HG02763 (cell line): ENCODE results near the gene CHI3L2.

Experiments
- ATAC-seq: cut with Tn5 transposase; IDR thresholded peaks from one replicate; pipeline ENCODE4 v1.9.1; 2021; ENCODE audit warnings: mild to moderate bottlenecking, moderate library complexity; ENCODE audit not compliant: unreplicated experiment

CHI3L2 gene

DNA sequence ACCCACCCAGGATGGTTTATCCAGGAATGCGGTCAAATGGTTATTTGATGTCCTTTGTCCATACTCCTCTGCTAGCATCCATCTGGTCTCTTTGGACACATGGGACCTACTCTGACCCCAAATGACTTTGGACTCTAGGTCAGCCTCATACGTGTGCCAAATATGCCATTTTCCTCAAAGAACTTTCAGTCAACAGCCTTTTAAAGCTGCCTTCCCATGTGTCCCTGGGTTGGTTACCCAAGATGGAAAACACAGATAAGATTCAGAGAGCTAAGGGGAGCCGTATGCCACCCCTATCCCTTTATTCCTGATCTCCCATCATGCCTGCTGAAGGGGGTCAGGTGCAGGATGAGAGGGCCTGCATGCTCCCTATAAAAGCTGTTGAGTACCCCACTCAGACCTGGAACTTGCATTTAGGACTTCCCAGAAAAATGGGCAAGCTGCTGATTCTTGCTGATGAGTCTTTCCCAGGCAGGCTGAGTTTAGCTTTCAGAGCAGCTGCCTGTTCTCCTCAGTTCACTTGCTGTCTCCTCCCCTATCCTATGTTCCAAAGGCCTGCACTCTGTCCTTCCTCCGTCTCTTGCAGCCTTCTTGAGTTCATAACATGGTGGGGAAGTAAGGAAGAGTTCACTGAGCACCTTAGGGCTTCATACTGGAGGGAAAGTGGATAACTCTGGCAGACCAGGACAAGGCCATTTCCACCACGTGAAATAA is 19.8 kb downstream of the CHI3L2 start:
- no peak for ATAC-seq

DNA sequence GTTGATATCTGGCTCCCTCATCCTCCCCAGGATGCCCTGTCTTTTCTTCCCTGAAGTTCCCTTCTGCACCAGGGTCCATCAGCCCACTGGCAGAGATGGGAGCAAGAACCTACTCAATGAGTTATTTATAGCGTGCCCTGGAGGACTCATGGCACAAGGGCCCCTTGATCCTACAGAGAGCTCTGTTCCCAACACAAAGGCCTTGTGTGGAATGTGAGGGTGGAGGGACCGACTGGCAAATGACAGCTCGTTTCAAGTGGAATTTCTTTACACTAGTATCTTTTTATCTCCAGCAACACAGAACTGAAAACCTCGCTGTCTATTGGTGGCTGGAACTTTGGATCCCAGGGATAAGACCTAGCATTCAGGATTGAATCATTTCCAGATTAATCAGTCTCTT is 22.4 kb downstream of the CHI3L2 start:
- ATAC-seq, result no peak

DNA sequence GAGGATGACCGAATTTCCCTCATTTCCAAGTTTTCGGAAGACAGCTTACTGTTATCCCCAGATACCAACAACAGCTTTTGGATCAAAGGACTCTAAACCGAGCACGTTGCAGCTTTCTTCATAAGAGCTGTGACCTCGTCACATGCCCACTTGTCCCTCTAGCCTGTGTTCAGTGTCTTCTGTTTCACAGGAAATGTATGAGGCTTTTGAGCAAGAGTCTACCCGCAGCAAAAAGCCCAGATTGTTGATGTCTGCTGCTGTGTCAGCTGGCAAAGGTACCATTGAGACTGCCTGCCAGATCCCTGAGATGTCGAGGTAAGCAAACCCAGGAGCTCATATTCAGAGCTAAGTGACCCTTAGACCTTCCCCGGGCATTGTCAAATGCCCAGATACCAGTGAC is 24.1 kb downstream of the CHI3L2 start:
- ATAC-seq, result no peak

DNA sequence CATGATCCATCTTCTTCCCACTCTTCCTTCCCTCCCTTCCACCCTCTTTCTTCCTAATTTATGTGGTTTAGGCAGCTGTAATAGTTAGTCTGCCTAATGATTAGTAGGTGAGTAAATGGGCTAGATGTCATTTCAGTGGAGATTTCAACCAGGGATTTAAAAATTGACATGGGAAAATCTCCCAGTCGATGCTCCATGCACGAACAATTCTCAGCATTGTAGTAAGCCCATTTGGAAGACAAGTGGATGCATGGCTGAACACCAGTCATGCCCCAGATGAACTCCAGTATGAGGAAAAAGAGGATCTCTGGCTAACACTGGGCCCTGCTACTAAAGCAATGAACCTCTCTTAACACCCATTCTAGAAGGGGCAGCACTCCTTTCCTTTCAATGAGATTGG is 25.3 kb downstream of the CHI3L2 start:
- no peak for ATAC-seq

DNA sequence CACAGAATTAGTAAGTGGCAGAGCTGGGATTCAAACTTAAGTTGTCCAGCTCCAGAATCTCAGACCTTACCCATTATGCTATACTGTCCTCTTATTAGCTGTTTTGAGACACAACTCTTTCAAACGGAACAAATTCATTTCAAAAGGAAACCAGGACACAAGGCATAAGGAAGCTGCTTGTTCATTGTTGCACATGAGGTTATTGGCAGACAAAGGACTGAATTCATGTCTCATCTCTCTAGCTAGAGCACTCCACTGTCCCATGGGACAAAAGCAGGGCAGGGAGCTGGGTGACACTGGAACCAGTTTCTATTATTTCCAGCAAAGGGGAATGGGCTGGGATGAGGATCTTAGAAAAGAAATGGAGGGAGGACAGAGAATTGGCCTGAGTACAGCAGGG is 26.4 kb downstream of the CHI3L2 start:
- ATAC-seq, result no peak

DNA sequence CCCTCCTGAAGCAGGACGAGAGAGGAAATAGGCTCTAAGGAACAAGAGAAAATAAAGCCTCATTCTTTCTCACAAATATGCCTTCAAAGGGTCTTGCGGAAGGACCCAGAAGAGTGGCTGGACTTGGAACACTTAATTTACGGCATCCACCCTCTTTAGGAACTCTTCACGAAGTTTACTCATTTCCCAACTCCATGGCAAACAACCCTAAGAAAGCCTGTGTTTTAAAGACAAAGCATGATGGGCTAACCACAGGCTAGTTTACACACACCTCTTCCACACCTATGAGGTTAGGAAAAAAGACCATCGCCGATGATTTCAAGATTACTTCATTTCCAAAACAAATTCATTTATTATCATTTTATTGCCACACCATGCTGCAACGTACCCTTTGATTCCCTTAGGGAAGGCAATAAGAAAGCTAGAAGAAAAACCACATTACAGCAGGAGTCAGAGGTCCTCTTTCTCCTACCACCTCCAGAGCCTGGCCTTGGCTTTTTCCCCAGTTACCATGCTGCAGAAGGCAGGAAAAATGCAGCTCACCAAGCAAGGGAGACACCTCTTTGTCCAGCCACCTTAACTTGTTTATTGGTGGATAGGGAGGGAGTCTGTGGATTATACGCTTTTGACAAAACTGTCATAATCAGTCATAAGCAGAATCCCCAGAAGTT is 29.6 kb downstream of the CHI3L2 start:
- no peak for ATAC-seq

DNA sequence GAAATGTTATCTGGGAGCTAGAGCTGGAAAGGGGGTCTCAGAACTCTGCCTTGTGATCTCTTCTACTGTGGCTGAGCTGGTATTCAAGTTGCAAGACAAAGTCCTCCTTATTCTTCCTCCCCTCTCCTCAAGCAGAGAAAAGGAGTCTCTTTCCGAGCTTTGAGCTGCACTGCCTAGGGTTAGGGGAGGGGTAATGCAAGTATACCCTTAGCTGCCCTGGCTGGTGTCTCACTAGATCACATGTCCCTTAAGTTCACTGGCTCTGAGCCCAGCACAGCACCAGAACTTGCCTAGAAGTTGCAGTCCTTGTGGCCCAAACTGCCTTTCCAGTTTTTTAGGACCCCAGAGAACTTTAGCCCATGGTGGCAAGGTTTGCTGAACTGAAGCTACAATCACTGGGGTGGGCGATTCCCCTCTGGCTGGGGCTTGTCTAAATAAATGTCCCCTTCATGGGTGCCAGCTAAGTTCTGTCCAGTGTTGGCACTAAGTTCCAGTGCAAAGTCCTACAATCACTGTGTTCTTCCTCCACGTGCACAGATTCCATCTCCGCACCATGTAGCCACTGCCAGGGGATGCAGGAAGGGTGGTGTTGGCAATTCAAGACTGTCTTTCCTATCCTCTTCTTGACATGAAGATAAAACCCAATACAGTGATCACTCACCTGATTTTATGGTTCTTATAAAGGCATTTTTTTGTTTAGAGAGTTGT is 40.4 kb downstream of the CHI3L2 start:
- no peak for ATAC-seq

DNA sequence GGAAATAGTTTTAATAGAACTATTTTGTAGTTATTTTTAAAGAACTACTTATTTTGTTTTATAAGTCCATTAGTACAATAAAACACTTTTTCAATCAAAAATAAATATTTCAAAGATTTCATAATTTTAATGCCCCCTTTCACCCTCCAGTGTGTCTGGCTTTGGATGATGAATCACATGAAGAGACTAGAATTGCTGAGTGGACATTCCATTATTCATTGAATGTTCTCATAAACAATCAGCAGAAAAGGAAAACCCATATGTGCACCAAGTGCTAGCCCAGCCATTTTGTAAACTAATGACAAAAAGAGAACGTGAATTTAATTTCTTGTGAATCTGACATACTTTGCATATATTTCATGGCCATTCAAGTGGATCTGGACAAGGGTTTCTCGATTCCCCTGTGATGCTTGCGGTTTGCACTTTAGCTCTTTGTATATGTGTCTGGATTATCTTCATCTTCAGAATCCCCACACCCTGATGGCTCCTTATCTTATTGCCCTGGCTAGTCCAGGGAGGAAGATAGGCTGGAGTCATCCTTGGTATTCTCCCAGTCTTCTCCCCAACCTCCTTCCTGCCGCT is 42.4 kb downstream of the CHI3L2 start:
- no peak for ATAC-seq

DNA sequence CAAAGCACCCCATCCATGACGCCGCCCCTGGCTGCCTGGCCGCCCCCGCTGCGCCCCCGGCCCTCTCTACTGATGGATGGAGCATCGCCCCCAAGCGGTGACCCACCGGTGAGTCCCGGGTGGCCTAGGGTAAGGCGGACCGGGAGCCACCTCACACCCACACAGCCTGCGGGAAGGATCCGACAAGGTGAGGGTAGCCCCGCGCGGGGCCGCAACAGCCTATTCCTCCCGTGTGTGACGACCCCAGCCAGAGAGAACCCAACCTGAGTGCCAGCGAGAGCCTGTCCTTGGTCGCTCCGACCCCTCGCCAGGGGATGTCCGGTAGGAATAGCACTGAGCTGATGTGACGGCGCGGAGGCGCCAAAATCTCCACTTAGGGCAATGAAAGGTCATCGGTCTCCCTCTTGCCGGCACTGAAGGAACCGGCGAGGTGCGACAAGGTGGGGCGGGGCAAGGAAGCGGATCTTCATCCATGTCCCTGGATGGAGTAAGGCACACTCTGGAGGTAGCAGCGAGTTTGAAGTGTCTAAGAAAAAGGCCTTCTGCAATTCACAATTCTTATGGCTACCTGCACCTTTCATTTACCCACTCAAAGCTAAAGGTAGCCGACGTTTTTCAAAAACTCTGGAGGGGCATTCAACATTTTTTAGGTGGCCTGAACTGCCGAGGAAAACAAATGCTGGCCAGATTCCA is 43.4 kb downstream of the CHI3L2 start:
- no peak for ATAC-seq

DNA sequence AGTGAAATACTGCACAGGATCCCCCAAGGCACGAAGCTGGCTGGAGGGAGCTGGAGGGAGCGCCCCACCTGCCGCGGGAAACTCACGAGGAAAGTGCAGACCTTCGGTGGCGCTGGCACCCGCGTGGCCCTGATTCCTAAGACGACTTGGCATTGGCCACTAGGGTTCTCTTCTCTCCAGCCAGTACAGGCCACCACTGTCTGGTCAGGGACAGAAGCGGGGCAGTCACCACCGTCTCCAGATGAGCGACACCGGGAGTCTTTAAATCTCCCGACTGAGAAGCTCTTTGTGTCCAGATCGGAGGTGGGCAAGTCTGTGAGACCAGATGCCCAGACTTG is 43.9 kb downstream of the CHI3L2 start:
- no peak for ATAC-seq

DNA sequence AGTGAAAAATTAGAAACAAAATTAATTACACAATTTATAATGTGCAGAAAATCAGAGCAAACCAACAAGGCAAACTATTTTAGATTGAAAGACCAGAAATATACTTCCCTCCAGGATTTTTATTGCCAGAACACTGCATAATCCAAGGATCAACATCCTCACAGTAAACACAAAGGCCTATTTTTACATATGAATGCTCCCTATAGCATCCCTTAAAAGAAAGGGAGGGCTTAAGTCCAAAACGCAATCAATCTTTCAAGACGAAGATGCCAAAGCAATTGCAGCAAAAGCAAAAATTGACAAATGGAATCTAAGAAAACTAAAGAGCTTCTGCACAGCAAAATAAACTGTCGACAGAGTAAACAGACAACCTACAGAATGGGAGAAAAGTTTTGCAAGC is 44.6 kb downstream of the CHI3L2 start:
- ATAC-seq, result no peak

DNA sequence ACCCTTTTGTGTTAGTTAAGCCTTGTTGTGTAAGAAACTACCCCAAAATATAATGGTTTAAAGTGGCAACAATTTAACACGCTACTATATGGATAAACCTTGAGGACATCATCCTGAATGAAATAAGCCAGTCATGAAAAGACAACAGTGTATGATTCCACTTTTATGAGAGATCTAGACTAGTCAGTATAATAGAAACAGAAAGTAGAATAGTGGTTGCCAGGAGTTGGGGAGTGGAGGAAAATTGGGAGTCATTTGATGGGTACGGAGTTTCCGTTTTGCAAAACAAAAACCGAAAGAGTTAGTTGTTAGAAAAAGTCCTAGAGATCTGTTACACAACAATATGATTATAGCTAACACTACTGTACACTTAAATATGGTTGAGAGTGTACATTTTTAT is 47.1 kb downstream of the CHI3L2 start:
- ATAC-seq, result peak; percentile 29

DNA sequence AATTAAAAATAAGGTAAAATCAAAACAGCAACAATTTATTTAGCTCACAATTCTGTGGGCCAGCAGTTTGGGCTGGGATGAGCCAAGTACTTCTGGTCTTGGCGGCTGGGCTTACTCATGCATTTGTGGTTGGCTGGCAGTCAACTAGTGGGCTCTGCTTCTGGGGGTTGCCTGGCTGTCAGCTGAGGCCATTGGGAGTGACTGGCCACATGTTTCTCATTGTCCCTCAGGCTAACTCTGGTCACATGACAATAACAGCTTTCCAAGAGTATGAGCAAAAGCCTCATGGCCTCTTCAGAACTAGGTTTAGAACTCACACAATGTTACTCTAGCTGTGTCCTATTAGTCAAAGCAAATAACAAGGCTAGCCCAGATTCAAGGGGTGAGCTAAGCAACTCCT is 47.6 kb downstream of the CHI3L2 start:
- ATAC-seq, result peak; percentile 49

DNA sequence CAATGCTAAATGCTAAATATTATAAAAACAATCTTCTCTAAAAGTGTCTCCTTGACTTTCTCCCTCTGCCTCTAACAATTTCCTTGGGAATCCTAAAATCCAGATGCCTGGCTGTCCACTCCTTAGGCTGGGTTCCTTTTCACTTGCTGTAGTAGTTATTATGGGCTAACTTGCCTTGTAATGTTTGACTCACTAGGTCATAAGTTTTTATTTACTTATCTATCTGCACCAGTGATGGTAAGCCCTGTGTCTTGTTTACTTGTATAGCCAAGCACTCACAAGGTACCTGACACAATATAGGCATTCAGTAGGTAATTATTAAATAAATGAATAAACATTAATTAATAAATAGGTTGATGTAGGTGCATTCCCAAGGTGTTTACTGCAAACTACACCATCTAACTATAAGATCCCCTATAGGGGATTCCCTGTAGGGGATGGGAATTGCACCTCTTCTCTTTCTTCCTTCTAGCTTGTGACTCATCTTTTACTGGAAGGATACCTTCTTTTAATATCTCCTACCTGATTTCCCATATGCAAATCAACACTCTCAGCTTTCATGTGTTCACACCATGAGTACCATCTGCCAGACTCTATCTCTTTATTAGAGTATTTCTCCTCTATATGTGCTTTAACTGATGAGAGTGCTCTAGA is 48.4 kb downstream of the CHI3L2 start:
- ATAC-seq, result no peak

DNA sequence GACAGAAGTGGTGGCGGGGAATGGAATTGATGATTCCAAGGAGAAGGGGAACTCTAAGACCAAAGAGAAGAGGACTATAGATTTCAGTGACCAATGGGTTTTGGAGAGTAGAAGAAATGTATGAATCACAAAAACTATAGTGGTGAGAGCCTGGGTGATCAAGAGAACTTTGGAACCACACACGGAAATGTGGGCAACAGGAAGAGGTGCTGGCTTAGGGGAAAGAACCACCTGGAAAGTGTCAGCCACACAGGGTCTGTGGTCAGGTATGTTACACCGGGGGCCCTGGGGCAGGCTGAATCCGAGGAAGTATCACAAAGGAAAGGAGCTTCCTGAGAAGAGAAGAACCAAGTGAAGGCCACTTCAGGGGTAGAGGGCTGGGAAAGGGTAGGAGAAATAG is 51.6 kb downstream of the CHI3L2 start:
- no peak for ATAC-seq

DNA sequence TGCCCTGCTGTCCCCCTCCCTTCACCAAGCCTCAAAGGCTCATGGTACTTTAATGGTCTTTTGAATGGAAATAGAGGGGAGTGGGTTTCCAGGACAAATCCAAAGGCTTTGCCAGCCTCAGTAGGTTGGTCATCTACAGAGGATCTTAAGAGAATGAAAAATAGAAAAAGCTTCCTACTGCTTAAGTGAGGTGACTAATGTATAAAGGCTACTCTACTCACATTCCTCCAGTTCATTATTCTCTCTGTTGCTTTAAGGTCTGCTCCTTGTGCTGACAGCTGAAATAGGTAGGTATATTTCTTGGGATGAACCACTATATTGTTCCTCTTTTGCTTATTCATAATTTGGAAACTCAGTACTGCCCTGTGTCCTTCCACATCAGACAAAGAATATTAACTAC is 52.8 kb downstream of the CHI3L2 start:
- ATAC-seq, result no peak

DNA sequence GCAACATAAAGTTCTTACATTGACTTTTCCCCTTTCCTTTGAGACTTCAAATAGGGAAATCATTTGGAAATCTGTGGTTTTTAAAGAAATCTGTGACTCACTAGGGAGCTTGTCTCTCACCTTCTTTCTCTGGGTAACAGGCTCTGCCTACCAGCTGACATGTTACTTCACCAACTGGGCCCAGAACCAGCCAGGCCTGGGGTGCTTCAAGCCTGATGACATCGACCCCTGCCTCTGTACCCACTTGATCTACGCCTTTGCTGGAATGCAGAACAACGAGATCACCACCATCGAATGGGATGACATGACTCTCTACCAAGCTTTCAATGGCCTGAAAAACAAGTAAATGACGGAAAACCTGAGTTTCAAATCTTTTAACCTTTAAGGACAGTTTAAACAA is 53.9 kb downstream of the CHI3L2 start:
- ATAC-seq, result no peak

DNA sequence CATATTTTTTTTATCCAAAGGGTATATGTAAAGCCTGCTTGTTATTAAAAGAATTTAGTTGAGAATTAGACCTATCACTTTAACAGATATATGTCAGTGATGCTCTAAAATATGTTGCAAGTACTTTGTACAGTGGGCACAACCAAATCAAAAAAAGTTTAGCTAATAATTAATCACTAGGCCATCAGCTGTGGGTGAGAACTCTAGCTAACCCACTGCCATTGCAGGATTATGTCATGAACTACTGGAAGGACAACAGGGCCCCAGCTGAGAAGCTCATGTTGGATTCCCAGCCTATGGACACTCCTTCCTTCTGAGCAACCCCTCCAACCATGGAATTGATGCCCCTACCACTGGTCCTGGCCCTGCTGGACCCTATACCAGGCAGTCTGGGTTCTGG is 56.3 kb downstream of the CHI3L2 start:
- no peak for ATAC-seq

DNA sequence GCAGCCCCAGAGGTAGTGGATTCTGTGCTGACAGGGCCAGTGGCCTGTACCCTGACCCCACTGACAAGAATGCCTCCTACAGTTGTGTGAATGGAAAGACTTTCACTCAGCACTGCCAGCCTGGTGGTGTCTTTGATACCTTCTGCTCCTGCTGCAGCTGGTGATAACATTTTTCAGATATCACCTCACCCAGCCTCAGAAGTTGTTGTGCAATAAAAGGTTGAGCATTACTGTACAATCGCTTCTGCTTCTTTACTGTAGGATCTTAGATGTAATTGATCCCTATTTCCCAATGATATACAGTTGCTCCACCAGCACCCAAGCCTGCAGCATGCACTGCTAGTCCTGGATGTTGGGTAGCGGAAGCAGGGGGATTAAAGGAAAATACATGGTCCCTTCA is 58.4 kb downstream of the CHI3L2 start:
- no peak for ATAC-seq

DNA sequence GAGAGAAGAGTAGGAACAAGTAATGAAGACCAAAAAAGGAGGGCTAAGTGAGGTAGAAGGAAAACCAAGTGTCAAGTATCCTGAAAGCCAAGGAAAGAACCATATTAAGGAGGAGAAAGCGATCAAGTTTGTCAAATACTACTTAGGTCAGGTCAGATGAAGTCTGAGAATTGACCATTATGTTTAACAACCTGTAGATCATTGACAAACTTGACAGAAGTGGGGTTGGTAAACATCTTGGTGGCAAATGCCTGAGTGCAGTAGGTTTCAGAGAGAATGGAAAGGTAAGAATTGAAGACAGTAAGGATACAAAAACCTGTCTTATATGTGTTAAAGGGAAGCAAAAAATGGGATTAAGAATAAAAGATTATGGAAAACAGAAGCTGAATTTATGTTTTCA is 59.4 kb downstream of the CHI3L2 start:
- ATAC-seq, result no peak

DNA sequence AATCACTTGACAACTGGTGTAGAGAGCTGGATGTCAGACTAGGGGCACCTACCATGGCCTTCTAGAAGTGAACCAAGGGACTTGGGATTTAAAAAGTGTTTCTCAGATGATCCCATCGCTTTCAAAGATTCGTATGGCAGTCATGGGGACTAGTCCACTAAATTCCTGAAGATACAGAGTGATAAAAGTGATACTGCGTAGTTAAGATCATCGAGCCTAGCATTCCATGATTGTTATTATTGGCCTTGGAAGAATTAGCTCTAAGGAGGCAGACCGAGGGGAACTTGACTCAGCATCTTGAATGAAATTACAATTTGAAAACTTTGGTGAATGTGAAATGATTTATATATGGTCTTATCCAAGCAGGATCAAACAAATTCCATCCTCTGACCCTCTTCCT is 61.9 kb downstream of the CHI3L2 start:
- no peak for ATAC-seq
